Lung (tissue), 12 donors: ENCODE results near the gene NXPH2. TPM values are rescaled to one million over a fixed set of nuclear protein-coding genes. Genes with fewer than 3 reads are reported as not detected.
A peak's percentile ranks its signal among the peaks of the same experiment; 100 is the strongest.

Source experiments
- ATAC-seq: fragments of 200-7000 bp; cut with Tn5 transposase; one replicate; pipeline ENCODE4 v1.9.1; 2020; ENCODE audit warnings: moderate number of reproducible peaks; ENCODE audit not compliant: insufficient read depth, low FRiP score
- DNase-seq, 3 donors: peaks; one replicate each; pipeline ENCODE4 v3.0.0-alpha.2; 2013 to 2017
- H3K27ac ChIP-seq, 2 donors: one replicate each; pipeline ENCODE4 v1.5.1; 2013; ENCODE audit warnings: mild to moderate bottlenecking in 2 of 2, moderate library complexity in 2 of 2, control low read depth in 1 of 2, inconsistent platforms in 1 of 2, low read depth in 1 of 2, low read length in 1 of 2
- H3K27me3 ChIP-seq, 3 donors: one replicate each; pipeline ENCODE4 v1.5.1; 2013; ENCODE audit warnings: low read length in 2 of 3; ENCODE audit not compliant: control insufficient read depth in 3 of 3, insufficient read depth in 3 of 3
- H3K36me3 ChIP-seq, 4 donors: one replicate each; pipeline ENCODE4 v1.5.1; 2013; ENCODE audit warnings: low read length in 4 of 4, mild to moderate bottlenecking in 1 of 4, moderate library complexity in 1 of 4; ENCODE audit not compliant: control insufficient read depth in 4 of 4, insufficient read depth in 4 of 4
- H3K4me1 ChIP-seq, 5 donors: one replicate each; pipeline ENCODE4 v1.5.1; 2013; ENCODE audit warnings: low read length in 5 of 5, mild to moderate bottlenecking in 2 of 5, moderate library complexity in 1 of 5; ENCODE audit not compliant: control insufficient read depth in 5 of 5, insufficient read depth in 5 of 5
- H3K4me3 ChIP-seq: one replicate; pipeline ENCODE4 v1.5.1; 2013; ENCODE audit warnings: mild to moderate bottlenecking, control low read depth, moderate library complexity
- H3K9ac ChIP-seq, 2 donors: one replicate each; pipeline ENCODE4 v1.5.1; 2013; ENCODE audit warnings: low read length in 2 of 2, control low read depth in 1 of 2; ENCODE audit not compliant: insufficient read depth in 1 of 2
- H3K9me3 ChIP-seq, 4 donors: one replicate each; pipeline ENCODE4 v1.5.1; 2013; ENCODE audit warnings: low read length in 3 of 4, mild to moderate bottlenecking in 1 of 4, moderate library complexity in 1 of 4; ENCODE audit not compliant: control insufficient read depth in 4 of 4, insufficient read depth in 3 of 4
- WGBS, 2 donors: extraction: QIAGEN DNeasy Blood & Tissue Kit; methylation state at CpG; one replicate each; pipeline ENCODE4 v1.1.7; 2013; 5-methylcytosine and 5-hydroxymethylcytosine counted together
- polyA plus RNA-seq, 2 donors: library from polyadenylated mRNA; stranded (reverse); fragments of 200-250 nt; gene quantifications; one replicate each; pipeline ENCODE4 v1.2.1, GENCODE V29; 2013
- total RNA-seq, 2 donors: library from RNA; depleted of rRNA in 1 of 2; stranded (reverse); fragments of >200 nt in 1 of 2; gene quantifications; one replicate each; pipeline ENCODE4 v1.2.1, GENCODE V29; 2014 to 2021
- TF ChIP-seq, protein P1 (sequence below): IDR thresholded peaks from 2 replicates; pipeline ENCODE4 v1.5.1; 2012; ENCODE audit warnings: mild to moderate bottlenecking; ENCODE audit errors: control extremely low read depth, extremely low read depth
- donor health status: control.
- donor health status: control.
- donor health status: Bipolar disorder and iron deficiency.
- donor health status: healthy.
- donor health status: DM: yes; HTN: yes; CAD: no.

The NXPH2 gene
- total and polyA plus RNA-seq, 4 donors, result not detected

DNA sequence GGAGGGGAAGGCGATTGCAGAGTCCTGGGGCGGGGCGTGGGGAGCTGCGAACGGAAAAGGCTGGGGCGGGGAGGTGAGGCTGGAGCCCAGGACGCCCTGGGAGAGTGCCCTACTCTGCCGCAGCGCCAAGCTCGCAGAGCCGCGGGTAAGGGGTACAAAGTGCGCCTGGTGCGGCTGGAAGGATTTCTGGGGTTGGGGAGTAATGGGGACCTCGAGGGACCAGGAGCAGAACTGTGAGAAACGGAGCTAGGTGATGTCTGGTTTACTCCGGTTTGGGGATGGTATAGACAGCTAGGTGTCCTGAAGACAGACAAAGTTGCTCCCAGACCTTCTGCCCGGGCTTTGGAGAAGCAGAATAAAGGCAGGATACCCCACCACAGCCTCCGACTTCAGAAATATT, 718 bp upstream of the NXPH2 start:
- no peak for DNase-seq
- Histone ChIP-seq H3K36me3 (no peaks in the 10 kb centered on the region), H3K27ac (no peak overlapping the region), H3K4me1 (peaks cover 0 to 17% (median 2%) of the 10 kb centered on the region in 5 donors), H3K9me3 (peaks cover 0 to 4% (median 0%) of the 10 kb centered on the region in 4 donors), H3K4me3 (no peak overlapping the region), H3K27me3 (peaks cover 13 to 54% (median 49%) of the 10 kb centered on the region in 3 donors), H3K9ac (no peak overlapping the region)
- 2 to 24% methylated on average over 19 of the region's 19 CpGs for WGBS, 2 donors
- ATAC-seq, result no peak
- TF ChIP-seq, protein P1, sequence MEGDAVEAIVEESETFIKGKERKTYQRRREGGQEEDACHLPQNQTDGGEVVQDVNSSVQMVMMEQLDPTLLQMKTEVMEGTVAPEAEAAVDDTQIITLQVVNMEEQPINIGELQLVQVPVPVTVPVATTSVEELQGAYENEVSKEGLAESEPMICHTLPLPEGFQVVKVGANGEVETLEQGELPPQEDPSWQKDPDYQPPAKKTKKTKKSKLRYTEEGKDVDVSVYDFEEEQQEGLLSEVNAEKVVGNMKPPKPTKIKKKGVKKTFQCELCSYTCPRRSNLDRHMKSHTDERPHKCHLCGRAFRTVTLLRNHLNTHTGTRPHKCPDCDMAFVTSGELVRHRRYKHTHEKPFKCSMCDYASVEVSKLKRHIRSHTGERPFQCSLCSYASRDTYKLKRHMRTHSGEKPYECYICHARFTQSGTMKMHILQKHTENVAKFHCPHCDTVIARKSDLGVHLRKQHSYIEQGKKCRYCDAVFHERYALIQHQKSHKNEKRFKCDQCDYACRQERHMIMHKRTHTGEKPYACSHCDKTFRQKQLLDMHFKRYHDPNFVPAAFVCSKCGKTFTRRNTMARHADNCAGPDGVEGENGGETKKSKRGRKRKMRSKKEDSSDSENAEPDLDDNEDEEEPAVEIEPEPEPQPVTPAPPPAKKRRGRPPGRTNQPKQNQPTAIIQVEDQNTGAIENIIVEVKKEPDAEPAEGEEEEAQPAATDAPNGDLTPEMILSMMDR, result no peak

DNA sequence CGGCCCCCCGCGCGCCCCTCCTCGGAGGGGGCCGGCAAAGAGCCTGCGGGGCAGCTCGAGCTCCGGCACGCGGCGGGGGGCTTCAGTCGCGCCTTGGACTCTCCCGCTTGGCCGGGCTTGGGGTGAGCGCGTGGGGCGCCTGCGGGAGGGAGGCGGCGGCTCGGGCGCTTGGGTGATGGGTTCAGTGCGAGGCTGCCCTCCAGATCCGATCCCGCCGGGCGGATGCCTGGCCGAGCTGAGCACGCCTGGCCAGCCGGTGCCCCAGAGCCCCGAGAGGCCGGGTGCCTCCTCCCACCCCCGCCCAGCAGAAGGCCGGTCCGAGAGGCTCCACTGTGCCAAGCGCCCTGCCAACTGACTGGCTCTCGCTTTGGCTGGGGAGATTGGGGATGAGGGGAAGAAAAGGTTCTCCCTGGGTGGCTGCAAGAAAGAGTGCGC, 273 bp upstream of the NXPH2 start:
- H3K9me3 ChIP-seq, result peaks cover 0 to 4% (median 0%) of the 10 kb centered on the region in 4 donors
- H3K27ac ChIP-seq, result no peak overlapping the region
- H3K4me1 ChIP-seq, result peaks cover 0 to 17% (median 2%) of the 10 kb centered on the region in 5 donors
- peak; percentile 18 to 32 (median 31) for DNase-seq
- WGBS, 2 donors, result 2 to 5% methylated on average over 28 to 40 of the region's 40 CpGs
- TF ChIP-seq, protein P1, result no peak
- no peak overlapping the region for H3K9ac ChIP-seq
- peaks cover 13 to 54% (median 53%) of the 10 kb centered on the region in 3 donors for H3K27me3 ChIP-seq
- H3K4me3 ChIP-seq, result no peak overlapping the region
- ATAC-seq, result no peak
- H3K36me3 ChIP-seq, result no peaks in the 10 kb centered on the region

DNA sequence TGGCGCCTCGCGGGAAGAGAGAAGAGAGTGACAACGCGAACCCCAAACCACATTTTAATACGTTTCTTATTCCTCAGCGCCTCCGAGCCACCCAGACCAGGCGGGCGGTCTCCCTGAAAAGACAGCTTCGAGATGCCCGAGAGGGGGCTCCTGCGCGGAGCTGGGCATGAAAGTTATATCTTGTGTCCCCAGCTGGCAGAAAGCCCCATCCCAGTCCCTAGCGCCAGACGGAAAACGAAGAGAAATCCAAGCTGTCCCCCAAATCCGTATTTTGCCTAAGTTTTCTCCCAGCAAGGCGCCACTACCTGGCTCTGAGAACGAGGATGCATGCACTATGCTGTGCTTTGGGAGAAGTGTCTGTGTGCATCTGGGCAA, 797 bp downstream of the NXPH2 start:
- H3K9me3 ChIP-seq, result peaks cover 0 to 4% (median 0%) of the 10 kb centered on the region in 4 donors
- 2 to 4% methylated on average over 20 of the region's 20 CpGs for WGBS, 2 donors
- DNase-seq (peak; percentile 22 to 23 (median 23)), ATAC-seq (no peak)
- TF ChIP-seq, protein P1, result no peak
- H3K9ac ChIP-seq, result no peak overlapping the region
- no peak overlapping the region for H3K4me3 ChIP-seq
- no peaks in the 10 kb centered on the region for H3K36me3 ChIP-seq
- H3K4me1 ChIP-seq, result peaks cover 0 to 17% (median 3%) of the 10 kb centered on the region in 5 donors
- H3K27me3 ChIP-seq, result peaks cover 13 to 55% (median 51%) of the 10 kb centered on the region in 3 donors
- H3K27ac ChIP-seq, result no peak overlapping the region

DNA sequence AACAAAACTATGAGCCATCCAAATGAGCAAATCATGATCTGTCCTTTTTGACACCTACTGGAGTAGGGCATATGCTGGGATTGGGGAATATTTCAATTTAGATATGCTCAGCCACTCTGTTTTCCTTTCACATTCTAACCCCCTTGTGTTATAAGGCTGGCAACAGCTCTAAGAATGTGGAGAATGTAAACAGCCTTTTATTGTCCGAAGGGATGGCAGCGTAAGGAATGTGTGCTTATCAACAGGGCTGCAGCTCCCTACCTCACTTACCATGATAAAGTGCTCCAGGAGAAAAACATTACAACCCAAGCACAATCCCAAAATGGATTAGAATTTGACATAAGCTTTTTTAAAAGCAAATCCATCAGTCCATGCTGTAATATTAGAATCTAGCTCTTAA, 2.2 kb downstream of the NXPH2 start:
- Histone ChIP-seq H3K4me1 (peaks cover 0 to 17% (median 3%) of the 10 kb centered on the region in 5 donors), H3K27ac (no peak overlapping the region), H3K27me3 (peaks cover 13 to 49% (median 49%) of the 10 kb centered on the region in 3 donors), H3K36me3 (no peaks in the 10 kb centered on the region), H3K4me3 (no peak overlapping the region), H3K9me3 (peaks cover 0 to 4% (median 0%) of the 10 kb centered on the region in 4 donors), H3K9ac (no peak overlapping the region)
- DNase-seq (peak in 2 of 3 donors; percentile 26 to 38), ATAC-seq (no peak)
- 24 to 29% methylated on average over 2 of the region's 2 CpGs for WGBS, 2 donors
- TF ChIP-seq, protein P1, result no peak
